RWPE1 (cell line): Measurements from ENCODE around the gene ARF3.
A peak's percentile ranks its signal among the peaks of the same experiment; 100 is the strongest.

Experiments used
- CTCF ChIA-PET: fragments of 350-600 bp; sonication (Branson Sonifier 250); formaldehyde crosslinking; extraction: SDS; loops from one replicate; lab custom pipeline; 2021; lab: Yijun Ruan, JAX
- POLR2A ChIA-PET: fragments of 400-600 bp; formaldehyde crosslinking; extraction: SDS; loops from one replicate; lab custom pipeline; 2020; ENCODE audit warnings: antibody characterized with exemption; ENCODE audit not compliant: low non-redundant PET; lab: Yijun Ruan, JAX
- DNase-seq: peaks from one replicate; pipeline ENCODE4 v3.0.0; 2012; ENCODE audit warnings: low spot score
- H3K27ac ChIP-seq: fragments of 450-650 bp; 2 replicates; pipeline ENCODE4 v1.5.1; 2017
- TF ChIP-seq, protein P1 (sequence below): fragments of 450-650 bp; conservative IDR thresholded peaks from 2 replicates; pipeline ENCODE4 v1.5.1; 2017; ENCODE audit warnings: low read depth, mild to moderate bottlenecking

ARF3 gene

DNA sequence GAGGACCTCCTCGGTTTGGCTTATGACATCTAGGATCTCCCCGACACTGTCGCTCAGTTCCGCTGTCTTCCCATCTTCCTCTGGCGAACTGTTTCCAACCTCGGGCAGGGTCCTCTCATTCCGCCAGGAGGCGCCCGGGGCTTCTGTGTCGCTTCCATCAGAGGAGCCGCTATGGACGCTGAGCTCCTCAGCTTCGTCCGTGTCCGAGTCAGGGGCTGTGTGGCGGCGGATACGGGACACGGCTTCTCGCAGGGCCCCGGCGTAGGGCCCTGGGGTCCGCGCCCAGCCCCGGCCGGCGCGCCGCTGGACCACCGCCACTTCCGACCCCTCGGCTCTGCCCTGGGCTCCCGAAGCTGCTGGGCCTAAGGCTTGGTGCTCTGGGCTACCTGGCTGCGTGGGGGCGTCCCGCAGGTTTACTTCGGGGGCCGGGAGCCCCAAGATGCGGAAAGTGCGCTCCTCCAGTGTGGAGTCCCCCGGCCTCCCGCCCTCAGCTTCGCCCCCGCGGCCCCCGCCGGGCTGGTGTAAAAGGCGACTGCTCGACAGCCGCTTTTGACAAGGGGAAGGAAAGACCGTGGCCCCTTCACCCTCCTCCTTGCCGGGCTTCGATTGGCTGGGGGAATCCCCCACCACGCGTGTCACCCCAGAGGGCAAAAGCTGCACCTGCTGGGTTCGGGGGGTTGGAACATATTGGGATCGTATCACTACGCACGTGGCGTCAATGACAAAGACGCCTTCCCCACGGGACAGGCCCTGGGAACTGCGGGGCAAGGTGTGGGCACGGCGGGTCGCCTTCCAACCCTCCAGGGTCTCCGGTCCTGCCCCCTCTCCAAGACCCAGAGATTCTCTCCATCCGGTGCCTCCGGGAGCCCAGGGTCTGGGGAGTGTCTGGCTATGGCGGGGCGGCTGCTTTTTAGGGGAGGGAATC lies 39.8 kb upstream of the ARF3 start:
- no peak overlapping the region for H3K27ac ChIP-seq
- ChIA-PET CTCF (interaction anchor here (0.5 to 4.6 kb wide), 7 partner anchors 9 to 144 kb away, joined by 3 to 17 read pairs (median 4); a partner anchor contains a TSS), POLR2A (no interaction called here)
- TF ChIP-seq, protein P1, sequence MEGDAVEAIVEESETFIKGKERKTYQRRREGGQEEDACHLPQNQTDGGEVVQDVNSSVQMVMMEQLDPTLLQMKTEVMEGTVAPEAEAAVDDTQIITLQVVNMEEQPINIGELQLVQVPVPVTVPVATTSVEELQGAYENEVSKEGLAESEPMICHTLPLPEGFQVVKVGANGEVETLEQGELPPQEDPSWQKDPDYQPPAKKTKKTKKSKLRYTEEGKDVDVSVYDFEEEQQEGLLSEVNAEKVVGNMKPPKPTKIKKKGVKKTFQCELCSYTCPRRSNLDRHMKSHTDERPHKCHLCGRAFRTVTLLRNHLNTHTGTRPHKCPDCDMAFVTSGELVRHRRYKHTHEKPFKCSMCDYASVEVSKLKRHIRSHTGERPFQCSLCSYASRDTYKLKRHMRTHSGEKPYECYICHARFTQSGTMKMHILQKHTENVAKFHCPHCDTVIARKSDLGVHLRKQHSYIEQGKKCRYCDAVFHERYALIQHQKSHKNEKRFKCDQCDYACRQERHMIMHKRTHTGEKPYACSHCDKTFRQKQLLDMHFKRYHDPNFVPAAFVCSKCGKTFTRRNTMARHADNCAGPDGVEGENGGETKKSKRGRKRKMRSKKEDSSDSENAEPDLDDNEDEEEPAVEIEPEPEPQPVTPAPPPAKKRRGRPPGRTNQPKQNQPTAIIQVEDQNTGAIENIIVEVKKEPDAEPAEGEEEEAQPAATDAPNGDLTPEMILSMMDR = peak; percentile 65
- DNase-seq = no peak

DNA sequence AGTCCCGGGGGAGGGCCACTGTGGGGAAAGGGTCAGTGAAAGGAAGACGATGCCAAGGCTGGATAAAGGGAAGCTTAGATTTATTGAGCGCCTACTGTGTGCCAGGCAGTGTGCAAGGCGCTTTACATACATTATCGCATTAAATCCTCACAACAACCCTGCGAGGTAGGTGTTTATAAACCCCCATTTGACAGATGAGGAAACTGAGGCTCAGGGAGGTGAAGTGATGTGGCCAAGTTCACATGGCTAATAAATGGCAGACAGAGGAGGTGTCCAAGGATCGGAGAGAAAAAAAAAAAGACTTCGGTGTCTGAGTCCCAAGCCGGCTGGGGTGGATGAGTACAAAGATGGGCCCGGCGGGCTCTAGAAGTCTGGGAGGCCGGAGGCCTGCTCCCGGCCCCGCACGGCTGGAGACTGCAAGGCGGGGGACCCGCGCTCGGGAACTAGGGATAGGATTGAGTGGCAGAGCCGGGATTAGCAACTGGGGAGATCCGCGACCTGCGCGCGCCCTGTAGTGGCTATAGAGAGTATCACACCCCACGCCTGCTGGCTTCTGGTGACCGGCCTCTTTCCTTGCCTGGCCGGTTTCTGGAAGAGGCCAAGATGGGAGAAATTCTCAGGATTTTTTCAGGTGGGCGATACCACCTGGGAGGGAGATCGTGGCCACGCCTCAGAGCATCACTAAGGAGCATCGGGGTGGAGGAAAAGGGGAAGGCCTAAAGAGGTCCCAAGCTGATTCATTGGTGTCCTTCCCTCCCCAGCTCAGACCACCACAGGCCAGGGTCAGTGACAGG lies 38.0 kb upstream of the ARF3 start:
- CTCF ChIA-PET = interaction anchor here (0.8 to 1.6 kb wide), 2 partner anchors 14 to 17 kb away, joined by 3 read pairs; partner anchors contain the start of gene WNT1
- TF ChIP-seq, protein P1 = peak; percentile 90
- POLR2A ChIA-PET = no interaction called here
- no peak overlapping the region for H3K27ac ChIP-seq
- peak; percentile 97 for DNase-seq

DNA sequence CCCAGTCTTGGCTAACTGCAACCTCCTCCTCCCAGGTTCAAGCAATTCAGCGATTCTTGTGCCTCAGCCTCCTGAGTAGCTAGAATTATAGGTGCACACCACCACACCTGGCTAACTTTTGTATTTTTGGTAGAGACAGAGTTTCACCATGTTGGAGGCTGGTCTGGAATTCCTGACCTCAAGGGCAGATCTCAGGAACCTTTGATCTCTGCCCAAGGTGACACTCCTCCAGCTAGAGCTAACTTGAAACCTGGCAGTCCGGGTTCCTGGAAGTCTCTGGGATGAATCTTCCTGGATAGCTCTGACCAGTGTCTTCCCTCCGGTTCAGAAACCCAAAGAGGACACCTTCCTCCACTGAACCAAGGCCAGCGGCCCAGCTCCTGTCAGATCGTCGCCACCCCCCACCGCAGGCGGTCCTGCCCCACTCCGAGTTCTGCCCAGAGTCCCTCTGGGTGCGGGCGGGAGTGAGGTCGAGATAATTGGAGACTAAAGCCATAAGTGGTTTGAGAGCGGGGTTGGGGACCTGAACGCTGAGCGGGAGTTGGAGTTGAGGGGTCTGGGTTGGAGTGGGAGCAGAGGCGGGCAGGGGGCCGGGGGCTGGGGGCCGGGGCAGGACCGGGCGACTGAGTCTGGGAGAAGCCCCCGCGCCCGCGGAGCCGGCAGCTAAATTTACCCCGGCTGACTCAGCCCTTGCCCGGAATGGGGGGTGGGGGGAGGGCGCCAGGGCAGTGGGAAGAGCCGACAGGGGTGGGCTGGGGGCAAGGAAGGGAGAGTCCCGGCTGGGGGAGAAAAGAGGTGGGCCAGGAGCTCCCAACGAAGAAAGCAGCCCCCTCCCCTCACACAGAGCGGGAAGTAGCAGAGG lies 37.2 kb upstream of the ARF3 start:
- DNase-seq = no peak
- POLR2A ChIA-PET = no interaction called here
- TF ChIP-seq, protein P1 = no peak
- no peak overlapping the region for H3K27ac ChIP-seq
- CTCF ChIA-PET = interaction anchor here (0.8 to 1.6 kb wide), 3 partner anchors 13 to 142 kb away, joined by 3 read pairs; partner anchors contain the start of gene WNT1

DNA sequence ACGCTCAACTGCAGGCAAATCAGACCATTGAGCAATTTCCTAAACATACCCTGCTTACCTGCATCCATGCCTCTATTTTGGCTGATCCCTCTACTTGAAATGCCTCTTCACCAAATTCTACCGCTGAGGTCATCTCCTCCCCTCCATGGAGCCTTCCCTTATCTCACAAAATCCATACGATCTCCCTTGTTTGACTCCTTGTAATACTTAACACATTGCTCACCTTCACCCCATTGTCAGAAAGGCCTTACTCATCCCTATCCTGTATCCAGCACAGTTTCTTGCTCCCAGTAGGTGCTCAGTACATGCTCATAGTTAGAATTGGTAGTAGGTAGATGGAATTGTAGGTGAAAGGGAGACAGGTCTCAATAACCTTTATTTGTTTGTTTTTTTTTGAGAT lies 36.5 kb upstream of the ARF3 start:
- POLR2A ChIA-PET = no interaction called here
- TF ChIP-seq, protein P1 = no peak
- CTCF ChIA-PET = interaction anchor here (0.6 to 3.7 kb wide), 3 partner anchors 13 to 141 kb away, joined by 3 to 13 read pairs (median 3); partner anchors contain the start of gene WNT1
- H3K27ac ChIP-seq = no peak overlapping the region
- no peak for DNase-seq

DNA sequence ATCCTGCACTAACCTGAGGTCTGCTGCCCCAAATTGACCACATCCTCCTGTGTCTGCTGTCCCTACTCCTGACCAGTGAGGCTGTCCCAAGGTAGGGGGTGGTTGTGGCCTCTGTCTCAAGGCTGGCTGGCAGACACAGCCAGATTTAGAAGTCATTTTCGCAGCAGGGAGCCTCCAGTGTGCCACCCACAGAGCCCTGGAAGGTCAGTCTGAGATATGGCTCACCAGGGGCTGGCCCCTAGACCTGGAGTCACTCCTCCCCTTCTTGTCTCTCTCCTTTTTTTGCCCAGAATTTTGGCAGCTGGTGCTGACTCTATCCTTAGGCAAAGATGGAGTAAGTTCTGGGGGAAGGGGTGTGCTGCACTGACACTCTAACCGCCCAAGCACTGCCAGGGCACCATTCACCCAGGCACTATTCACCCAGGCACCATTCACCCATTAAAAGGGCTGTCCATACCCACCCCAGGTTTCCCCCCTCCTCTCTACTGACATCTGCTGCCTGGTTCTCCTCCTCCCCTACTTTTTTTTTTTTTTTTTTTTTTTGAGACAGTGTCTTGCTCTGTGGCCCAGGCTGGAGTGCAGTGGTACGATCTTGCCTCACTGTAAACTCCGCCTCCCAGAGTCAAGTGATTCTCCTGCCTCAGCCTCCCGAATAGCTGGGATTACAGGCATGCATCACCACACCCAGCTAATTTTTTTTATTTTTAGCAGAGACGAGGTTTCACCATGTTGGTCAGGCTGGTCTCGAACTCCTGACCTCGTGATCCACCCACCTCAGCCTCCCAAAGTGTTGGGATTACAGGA lies 34.2 kb upstream of the ARF3 start:
- TF ChIP-seq, protein P1 = no peak
- POLR2A ChIA-PET = no interaction called here
- H3K27ac ChIP-seq = no peak overlapping the region
- CTCF ChIA-PET = interaction anchor here (0.6 to 3.7 kb wide), 2 partner anchors 13 to 188 kb away, joined by 3 to 13 read pairs; partner anchors contain the start of gene WNT1
- DNase-seq = no peak
